K562 (cell line): ENCODE measurements around the gene RNF166. TPM values are rescaled to one million over a fixed set of nuclear protein-coding genes. Genes with fewer than 3 reads are reported as not detected.

Experiments
- ATF7 ChIP-seq: fragments of 450-650 bp; IDR thresholded peaks from 2 replicates; pipeline ENCODE4 v1.7.1; 2014; ENCODE audit warnings: mild to moderate bottlenecking, moderate library complexity
- GATA2 ChIP-seq: sonication (generic); formaldehyde crosslinking; IDR thresholded peaks from 2 replicates; pipeline ENCODE4 v1.4.0; 2020; ENCODE audit warnings: mild to moderate bottlenecking, missing genetic modification reagents
- PHF21A ChIP-seq: fragments of 450-650 bp; IDR thresholded peaks from 2 replicates; pipeline ENCODE4 v1.6.1; 2017; ENCODE audit warnings: low read depth, borderline replicate concordance
- PHF8 ChIP-seq: fragments of 200-600 bp; sonication (generic); IDR thresholded peaks from 2 replicates; pipeline ENCODE4 v1.6.1; 2012; ENCODE audit warnings: mixed run types, mild to moderate bottlenecking, inconsistent platforms, low read length, moderate library complexity, borderline replicate concordance
- SMARCE1 ChIP-seq: fragments of 450-650 bp; IDR thresholded peaks from 2 replicates; pipeline ENCODE4 v1.7.1; 2016; ENCODE audit warnings: mild to moderate bottlenecking
- ZNF57 ChIP-seq: fragments of 450-650 bp; formaldehyde crosslinking; IDR thresholded peaks from 2 replicates; pipeline ENCODE4 v1.4.0; 2020; ENCODE audit warnings: mild to moderate bottlenecking, moderate library complexity
- polyA plus RNA-seq, 8 experiments: library from polyadenylated mRNA; depleted of rRNA in 4 of 8; stranded (reverse) in 5 of 8; unstranded in 3 of 8; fragments of >200 nt; fragmentation: Nextera tagmentation in 2 of 8; fragmentation: Illumina TruSeq in 1 of 8; extraction: Ambion mirVana in 2 of 8; extraction: Trizol in 1 of 8; gene quantifications; 2 replicates each; pipeline versions ENCODE4 v1.2.1 to v1.2.3, GENCODE V29; 2011 to 2014; ENCODE audit warnings: inconsistent platforms in 1 of 8, missing spikeins in 1 of 8
- total RNA-seq, 7 experiments: library from RNA; depleted of rRNA in 6 of 7; stranded (reverse); fragments of >200 nt in 6 of 7; fragmentation: Illumina TruSeq in 2 of 7; extraction: Trizol in 2 of 7; gene quantifications; 2 replicates each; pipeline versions ENCODE4 v1.2.1 to v1.2.3, GENCODE V29; 2011 to 2021; ENCODE audit warnings: low replicate concordance in 1 of 7
- TF ChIP-seq, protein P1 (sequence below), 2 experiments: fragments of 450-650 bp; formaldehyde crosslinking in 1 of 2; IDR thresholded peaks; 2 replicates each; pipeline versions ENCODE4 v1.4.0 to v1.6.1; 2014 to 2020; ENCODE audit warnings: mild to moderate bottlenecking in 2 of 2, borderline replicate concordance in 1 of 2, low read depth in 1 of 2
- TF ChIP-seq, protein P2 (sequence below): IDR thresholded peaks from 3 replicates; pipeline ENCODE4 v1.6.1; 2011; ENCODE audit warnings: borderline replicate concordance, mild to moderate bottlenecking, moderate library complexity; ENCODE audit not compliant: insufficient read length; ENCODE audit errors: extremely low read depth
- TF ChIP-seq, protein P3 (sequence below): sonication (generic); formaldehyde crosslinking; IDR thresholded peaks from 2 replicates; pipeline ENCODE4 v1.8.1; 2023; ENCODE audit warnings: mild to moderate bottlenecking, missing genetic modification reagents
- TF ChIP-seq, protein P4 (sequence below): sonication (generic); formaldehyde crosslinking; IDR thresholded peaks from 2 replicates; pipeline ENCODE4 v1.8.0; 2022; ENCODE audit warnings: mild to moderate bottlenecking, missing genetic modification reagents

Gene RNF166
- total and polyA plus RNA-seq, 9 of the 15 experiments (the other 6 are each of a cell fraction or from before 2014, with no cell fraction given), result 0.56 to 60.3 (median 19.5) TPM

DNA sequence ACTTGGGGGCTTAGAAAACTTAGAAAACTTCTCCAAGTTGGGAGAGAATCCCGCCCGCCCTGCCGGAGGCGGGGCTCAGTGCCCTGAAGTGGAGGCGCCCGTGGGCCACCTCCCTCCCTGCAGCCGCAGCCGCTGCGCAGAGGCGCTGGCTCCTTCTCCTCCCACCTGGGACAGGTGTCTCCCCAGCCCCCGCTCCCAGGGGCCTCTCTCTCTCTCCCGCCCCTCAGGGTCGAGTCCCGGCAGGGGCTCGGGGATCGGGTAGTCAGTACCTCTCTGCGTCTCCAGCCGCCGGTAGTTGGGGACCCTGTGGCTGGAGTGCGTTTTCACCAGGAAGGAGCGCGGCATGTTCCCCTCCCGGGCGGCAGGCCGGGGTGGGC, 20.2 kb downstream of the RNF166 start (continued):
- TF ChIP-seq, protein P1, sequence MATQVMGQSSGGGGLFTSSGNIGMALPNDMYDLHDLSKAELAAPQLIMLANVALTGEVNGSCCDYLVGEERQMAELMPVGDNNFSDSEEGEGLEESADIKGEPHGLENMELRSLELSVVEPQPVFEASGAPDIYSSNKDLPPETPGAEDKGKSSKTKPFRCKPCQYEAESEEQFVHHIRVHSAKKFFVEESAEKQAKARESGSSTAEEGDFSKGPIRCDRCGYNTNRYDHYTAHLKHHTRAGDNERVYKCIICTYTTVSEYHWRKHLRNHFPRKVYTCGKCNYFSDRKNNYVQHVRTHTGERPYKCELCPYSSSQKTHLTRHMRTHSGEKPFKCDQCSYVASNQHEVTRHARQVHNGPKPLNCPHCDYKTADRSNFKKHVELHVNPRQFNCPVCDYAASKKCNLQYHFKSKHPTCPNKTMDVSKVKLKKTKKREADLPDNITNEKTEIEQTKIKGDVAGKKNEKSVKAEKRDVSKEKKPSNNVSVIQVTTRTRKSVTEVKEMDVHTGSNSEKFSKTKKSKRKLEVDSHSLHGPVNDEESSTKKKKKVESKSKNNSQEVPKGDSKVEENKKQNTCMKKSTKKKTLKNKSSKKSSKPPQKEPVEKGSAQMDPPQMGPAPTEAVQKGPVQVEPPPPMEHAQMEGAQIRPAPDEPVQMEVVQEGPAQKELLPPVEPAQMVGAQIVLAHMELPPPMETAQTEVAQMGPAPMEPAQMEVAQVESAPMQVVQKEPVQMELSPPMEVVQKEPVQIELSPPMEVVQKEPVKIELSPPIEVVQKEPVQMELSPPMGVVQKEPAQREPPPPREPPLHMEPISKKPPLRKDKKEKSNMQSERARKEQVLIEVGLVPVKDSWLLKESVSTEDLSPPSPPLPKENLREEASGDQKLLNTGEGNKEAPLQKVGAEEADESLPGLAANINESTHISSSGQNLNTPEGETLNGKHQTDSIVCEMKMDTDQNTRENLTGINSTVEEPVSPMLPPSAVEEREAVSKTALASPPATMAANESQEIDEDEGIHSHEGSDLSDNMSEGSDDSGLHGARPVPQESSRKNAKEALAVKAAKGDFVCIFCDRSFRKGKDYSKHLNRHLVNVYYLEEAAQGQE (IDR thresholded peaks at IDR 0.05; ENCODE audit: borderline replicate concordance), result no peak
- TF ChIP-seq, protein P1 (CRISPR knock-in tag; IDR thresholded peaks at IDR 0.05; ENCODE audit: low read depth), result 0 out of 2 replicates have a peak, but pooled peaks have one; percentile 19
- TF ChIP-seq, protein P2, sequence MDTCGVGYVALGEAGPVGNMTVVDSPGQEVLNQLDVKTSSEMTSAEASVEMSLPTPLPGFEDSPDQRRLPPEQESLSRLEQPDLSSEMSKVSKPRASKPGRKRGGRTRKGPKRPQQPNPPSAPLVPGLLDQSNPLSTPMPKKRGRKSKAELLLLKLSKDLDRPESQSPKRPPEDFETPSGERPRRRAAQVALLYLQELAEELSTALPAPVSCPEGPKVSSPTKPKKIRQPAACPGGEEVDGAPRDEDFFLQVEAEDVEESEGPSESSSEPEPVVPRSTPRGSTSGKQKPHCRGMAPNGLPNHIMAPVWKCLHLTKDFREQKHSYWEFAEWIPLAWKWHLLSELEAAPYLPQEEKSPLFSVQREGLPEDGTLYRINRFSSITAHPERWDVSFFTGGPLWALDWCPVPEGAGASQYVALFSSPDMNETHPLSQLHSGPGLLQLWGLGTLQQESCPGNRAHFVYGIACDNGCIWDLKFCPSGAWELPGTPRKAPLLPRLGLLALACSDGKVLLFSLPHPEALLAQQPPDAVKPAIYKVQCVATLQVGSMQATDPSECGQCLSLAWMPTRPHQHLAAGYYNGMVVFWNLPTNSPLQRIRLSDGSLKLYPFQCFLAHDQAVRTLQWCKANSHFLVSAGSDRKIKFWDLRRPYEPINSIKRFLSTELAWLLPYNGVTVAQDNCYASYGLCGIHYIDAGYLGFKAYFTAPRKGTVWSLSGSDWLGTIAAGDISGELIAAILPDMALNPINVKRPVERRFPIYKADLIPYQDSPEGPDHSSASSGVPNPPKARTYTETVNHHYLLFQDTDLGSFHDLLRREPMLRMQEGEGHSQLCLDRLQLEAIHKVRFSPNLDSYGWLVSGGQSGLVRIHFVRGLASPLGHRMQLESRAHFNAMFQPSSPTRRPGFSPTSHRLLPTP, result peak; percentile 11
- TF ChIP-seq PHF8 (peak; percentile 41; the same call in 1 of the 2 replicates), PHF21A (no peak), ATF7 (no peak), SMARCE1 (peak; percentile 19; the same call in 1 of the 2 replicates), ZNF57 (no peak), GATA2 (no peak)
- TF ChIP-seq, protein P3, sequence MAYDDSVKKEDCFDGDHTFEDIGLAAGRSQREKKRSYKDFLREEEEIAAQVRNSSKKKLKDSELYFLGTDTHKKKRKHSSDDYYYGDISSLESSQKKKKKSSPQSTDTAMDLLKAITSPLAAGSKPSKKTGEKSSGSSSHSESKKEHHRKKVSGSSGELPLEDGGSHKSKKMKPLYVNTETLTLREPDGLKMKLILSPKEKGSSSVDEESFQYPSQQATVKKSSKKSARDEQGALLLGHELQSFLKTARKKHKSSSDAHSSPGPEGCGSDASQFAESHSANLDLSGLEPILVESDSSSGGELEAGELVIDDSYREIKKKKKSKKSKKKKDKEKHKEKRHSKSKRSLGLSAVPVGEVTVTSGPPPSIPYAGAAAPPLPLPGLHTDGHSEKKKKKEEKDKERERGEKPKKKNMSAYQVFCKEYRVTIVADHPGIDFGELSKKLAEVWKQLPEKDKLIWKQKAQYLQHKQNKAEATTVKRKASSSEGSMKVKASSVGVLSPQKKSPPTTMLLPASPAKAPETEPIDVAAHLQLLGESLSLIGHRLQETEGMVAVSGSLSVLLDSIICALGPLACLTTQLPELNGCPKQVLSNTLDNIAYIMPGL, result peak; percentile 33; the same call in 1 of the 2 replicates
- TF ChIP-seq, protein P4, sequence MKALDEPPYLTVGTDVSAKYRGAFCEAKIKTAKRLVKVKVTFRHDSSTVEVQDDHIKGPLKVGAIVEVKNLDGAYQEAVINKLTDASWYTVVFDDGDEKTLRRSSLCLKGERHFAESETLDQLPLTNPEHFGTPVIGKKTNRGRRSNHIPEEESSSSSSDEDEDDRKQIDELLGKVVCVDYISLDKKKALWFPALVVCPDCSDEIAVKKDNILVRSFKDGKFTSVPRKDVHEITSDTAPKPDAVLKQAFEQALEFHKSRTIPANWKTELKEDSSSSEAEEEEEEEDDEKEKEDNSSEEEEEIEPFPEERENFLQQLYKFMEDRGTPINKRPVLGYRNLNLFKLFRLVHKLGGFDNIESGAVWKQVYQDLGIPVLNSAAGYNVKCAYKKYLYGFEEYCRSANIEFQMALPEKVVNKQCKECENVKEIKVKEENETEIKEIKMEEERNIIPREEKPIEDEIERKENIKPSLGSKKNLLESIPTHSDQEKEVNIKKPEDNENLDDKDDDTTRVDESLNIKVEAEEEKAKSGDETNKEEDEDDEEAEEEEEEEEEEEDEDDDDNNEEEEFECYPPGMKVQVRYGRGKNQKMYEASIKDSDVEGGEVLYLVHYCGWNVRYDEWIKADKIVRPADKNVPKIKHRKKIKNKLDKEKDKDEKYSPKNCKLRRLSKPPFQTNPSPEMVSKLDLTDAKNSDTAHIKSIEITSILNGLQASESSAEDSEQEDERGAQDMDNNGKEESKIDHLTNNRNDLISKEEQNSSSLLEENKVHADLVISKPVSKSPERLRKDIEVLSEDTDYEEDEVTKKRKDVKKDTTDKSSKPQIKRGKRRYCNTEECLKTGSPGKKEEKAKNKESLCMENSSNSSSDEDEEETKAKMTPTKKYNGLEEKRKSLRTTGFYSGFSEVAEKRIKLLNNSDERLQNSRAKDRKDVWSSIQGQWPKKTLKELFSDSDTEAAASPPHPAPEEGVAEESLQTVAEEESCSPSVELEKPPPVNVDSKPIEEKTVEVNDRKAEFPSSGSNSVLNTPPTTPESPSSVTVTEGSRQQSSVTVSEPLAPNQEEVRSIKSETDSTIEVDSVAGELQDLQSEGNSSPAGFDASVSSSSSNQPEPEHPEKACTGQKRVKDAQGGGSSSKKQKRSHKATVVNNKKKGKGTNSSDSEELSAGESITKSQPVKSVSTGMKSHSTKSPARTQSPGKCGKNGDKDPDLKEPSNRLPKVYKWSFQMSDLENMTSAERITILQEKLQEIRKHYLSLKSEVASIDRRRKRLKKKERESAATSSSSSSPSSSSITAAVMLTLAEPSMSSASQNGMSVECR (CRISPR knock-in tag), result peak; percentile 23; the same call in 1 of the 2 replicates
